Measurements from ENCODE around the gene DOHH.

DNA sequence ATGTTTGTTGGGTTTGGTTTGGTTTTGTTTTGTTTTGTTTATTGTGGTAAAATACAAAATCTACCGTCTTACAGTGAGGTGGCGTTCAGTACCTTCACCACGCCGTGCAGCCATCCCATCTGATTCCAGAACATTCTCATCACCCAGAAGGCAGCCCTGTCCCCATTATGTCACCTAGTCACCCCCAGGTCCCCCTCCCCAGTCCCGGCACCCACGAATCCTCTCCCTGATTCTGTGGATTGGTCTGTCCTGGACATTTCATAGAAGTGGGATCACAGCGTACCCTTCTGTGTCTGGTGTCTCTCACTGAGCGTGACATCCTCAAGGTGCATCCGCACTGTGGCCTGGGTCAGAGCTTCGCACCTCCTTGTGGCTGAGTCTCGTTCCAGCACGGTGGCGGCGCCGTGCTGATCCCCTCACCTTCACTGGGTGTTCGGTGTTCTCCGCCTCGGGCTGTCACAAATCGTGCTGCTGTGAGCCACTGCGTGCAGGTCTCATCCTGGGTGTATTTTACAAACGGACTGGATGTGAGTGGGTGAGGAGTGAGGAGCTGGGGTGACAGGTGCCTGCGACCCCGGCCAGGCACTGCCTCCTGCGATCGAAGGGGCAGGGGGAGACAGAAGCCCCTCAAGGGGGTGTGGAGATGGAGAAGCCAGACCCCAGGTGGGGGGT, 37.9 kb upstream of the DOHH start:
- TF ChIP-seq, protein P1, sequence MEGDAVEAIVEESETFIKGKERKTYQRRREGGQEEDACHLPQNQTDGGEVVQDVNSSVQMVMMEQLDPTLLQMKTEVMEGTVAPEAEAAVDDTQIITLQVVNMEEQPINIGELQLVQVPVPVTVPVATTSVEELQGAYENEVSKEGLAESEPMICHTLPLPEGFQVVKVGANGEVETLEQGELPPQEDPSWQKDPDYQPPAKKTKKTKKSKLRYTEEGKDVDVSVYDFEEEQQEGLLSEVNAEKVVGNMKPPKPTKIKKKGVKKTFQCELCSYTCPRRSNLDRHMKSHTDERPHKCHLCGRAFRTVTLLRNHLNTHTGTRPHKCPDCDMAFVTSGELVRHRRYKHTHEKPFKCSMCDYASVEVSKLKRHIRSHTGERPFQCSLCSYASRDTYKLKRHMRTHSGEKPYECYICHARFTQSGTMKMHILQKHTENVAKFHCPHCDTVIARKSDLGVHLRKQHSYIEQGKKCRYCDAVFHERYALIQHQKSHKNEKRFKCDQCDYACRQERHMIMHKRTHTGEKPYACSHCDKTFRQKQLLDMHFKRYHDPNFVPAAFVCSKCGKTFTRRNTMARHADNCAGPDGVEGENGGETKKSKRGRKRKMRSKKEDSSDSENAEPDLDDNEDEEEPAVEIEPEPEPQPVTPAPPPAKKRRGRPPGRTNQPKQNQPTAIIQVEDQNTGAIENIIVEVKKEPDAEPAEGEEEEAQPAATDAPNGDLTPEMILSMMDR (IDR thresholded peaks at IDR 0.05) = no peak
- no peak for TF ChIP-seq POLR2A (IDR thresholded peaks at IDR 0.05)

Measured in vagina (tissue), 2 donors.